H54 (cell line): ENCODE measurements around the gene CERCAM.

Source experiments
- DNase-seq: peaks from one replicate; pipeline ENCODE4 v3.0.0; 2011; ENCODE audit warnings: low spot score, mixed read lengths; ENCODE audit not compliant: insufficient read length
- FAIRE-seq: peaks from 3 replicates; lab custom pipeline; 2011; peaks lifted over from hg19 to GRCh38; lab: Jason Lieb, UNC
- POLR2A ChIP-seq: IDR thresholded peaks from 2 replicates; pipeline ENCODE4 v1.6.1; 2011; ENCODE audit warnings: low read depth, mild to moderate bottlenecking, low read length

Gene CERCAM

GRCh38 chr9:128484686-128485413 is 64.2 kb downstream of the CERCAM start:
- DNase-seq (no peak), FAIRE-seq (no peak)
- no peak for TF ChIP-seq POLR2A

GRCh38 chr9:128485414-128485855 is 64.8 kb downstream of the CERCAM start:
- TF ChIP-seq POLR2A, result no peak
- DNase-seq, result no peak
- FAIRE-seq, result no peak

GRCh38 chr9:128486201-128486600 is 65.5 kb downstream of the CERCAM start:
- DNase-seq (no peak), FAIRE-seq (no peak)
- no peak for TF ChIP-seq POLR2A
